ENCODE measurements around the gene AMDHD1. TPM values are rescaled to one million over a fixed set of nuclear protein-coding genes. Genes with fewer than 3 reads are reported as not detected.

The AMDHD1 gene
- total and polyA plus RNA-seq, 10 donors: 2.2 to 12.2 (median 3.0) TPM

GRCh38 chr12:95949477-95950206 lies 6.5 kb downstream of the AMDHD1 start:
- no peak for TF ChIP-seq CTCF (IDR thresholded peaks at IDR 0.05 in 8 of 11, conservative IDR thresholded peaks at IDR 0.05 in 3 of 11)
- TF ChIP-seq POLR2AphosphoS5 (IDR thresholded peaks at IDR 0.05): no peak
- TF ChIP-seq POLR2A (IDR thresholded peaks at IDR 0.05): no peak
- intact Hi-C loops (cut with DNase I; ENCODE audit: low total_unique reads): no loop called here
- no peaks in the 10 kb centered on the region for H3K9me3 ChIP-seq
- no peak for DNase-seq
- H3K27me3 ChIP-seq (replicated peaks in 1 of 7): no peaks in the 10 kb centered on the region
- H3K36me3 ChIP-seq: peaks cover 0 to 4% (median 0%) of the 10 kb centered on the region in 6 donors
- no peak overlapping the region for H3K27ac ChIP-seq
- 72 to 81% (median 77%) methylated on average over 4 of the region's 4 CpGs for WGBS, 5 donors
- H3K4me1 ChIP-seq: no peaks in the 10 kb centered on the region
- no peak overlapping the region for H3K4me3 ChIP-seq

DNA sequence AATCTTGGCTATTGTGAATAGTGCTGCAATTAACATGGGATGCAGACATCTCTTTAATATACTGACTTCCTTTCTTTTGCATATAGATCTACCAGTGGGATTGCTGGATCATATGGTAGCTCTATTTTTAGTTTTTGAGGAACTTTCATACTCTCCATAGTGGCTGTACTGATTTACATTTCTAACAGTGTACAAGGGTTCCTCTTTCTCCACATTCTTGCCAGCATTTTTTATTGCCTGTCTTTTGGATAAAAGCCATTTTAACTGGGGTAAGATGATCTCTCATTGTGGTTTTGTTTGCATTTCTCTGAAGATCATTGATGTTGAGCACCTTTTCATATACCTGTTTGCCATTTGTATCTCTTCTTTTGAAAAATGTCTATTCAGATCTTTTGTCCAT lies 8.4 kb downstream of the AMDHD1 start:
- Histone ChIP-seq H3K4me1 (no peaks in the 10 kb centered on the region), H3K36me3 (peaks cover 0 to 4% (median 0%) of the 10 kb centered on the region in 6 donors), H3K27ac (no peak overlapping the region), H3K9me3 (no peaks in the 10 kb centered on the region), H3K27me3 (replicated peaks in 1 of 7) (no peaks in the 10 kb centered on the region), H3K4me3 (no peak overlapping the region)
- no peak for DNase-seq
- no peak for TF ChIP-seq POLR2AphosphoS5 (IDR thresholded peaks at IDR 0.05)
- no peak for TF ChIP-seq CTCF (IDR thresholded peaks at IDR 0.05 in 8 of 11, conservative IDR thresholded peaks at IDR 0.05 in 3 of 11)
- TF ChIP-seq POLR2A (IDR thresholded peaks at IDR 0.05): no peak
- intact Hi-C loops (cut with DNase I; ENCODE audit: low total_unique reads): no loop called here

GRCh38 chr12:95953000-95953399 lies 9.9 kb downstream of the AMDHD1 start:
- Histone ChIP-seq H3K27ac (no peak overlapping the region), H3K27me3 (replicated peaks in 1 of 7) (no peaks in the 10 kb centered on the region), H3K36me3 (peaks cover 0 to 8% (median 0%) of the 10 kb centered on the region in 6 donors), H3K9me3 (no peaks in the 10 kb centered on the region), H3K4me1 (no peaks in the 10 kb centered on the region), H3K4me3 (no peak overlapping the region)
- intact Hi-C loops (cut with DNase I; ENCODE audit: low total_unique reads): no loop called here
- no peak for DNase-seq
- WGBS, 5 donors: 23 to 42% (median 30%) methylated on average over 1 of the region's 1 CpG
- TF ChIP-seq CTCF (IDR thresholded peaks at IDR 0.05 in 8 of 11, conservative IDR thresholded peaks at IDR 0.05 in 3 of 11) (no peak), POLR2AphosphoS5 (IDR thresholded peaks at IDR 0.05) (no peak), POLR2A (IDR thresholded peaks at IDR 0.05) (no peak)

DNA sequence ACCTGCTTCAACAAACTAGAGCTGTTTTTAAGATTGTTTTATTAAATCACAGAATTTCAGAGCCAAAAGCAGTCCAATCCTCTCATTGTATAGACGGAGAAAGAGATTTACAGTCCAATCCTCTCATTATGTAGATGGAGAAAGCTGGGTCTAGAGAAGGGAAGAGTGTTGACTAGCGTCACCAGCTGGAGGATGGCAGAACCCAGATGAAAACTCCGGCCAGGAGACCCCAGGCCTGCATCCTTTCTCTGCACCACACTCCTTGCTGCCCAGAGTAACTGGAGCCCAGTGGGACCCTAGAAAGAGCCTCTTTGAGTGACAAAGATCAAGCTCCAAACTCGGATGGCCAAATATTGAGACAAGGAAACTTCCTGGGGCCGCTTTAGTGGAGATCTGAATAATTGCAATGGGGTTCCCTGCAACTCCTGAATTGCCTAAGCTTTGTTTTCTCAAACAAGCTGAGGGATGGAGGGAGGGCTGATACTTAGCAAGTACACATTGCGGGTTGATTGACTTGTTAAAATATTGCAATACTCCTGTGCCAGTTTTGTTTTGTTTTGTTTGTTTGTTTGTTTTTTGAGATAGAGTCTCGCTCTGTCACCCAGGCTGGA lies 12.5 kb downstream of the AMDHD1 start:
- intact Hi-C loops (cut with DNase I; ENCODE audit: low total_unique reads): no loop called here
- Histone ChIP-seq H3K4me1 (no peaks in the 10 kb centered on the region), H3K36me3 (peaks cover 0 to 8% (median 0%) of the 10 kb centered on the region in 6 donors), H3K27me3 (replicated peaks in 1 of 7) (no peaks in the 10 kb centered on the region), H3K4me3 (no peak overlapping the region), H3K9me3 (no peaks in the 10 kb centered on the region), H3K27ac (no peak overlapping the region)
- TF ChIP-seq CTCF (IDR thresholded peaks at IDR 0.05 in 8 of 11, conservative IDR thresholded peaks at IDR 0.05 in 3 of 11): no peak
- 83 to 94% (median 89%) methylated on average over 7 of the region's 7 CpGs for WGBS, 5 donors
- no peak for DNase-seq

Data from spleen (tissue), 11 donors.